RKO (cell line): ENCODE results near the gene SLC44A3.

ENCODE experiments used
- DNase-seq: peaks from one replicate; pipeline ENCODE4 v3.0.0-alpha.2; 2016; ENCODE audit warnings: low spot score

The SLC44A3 gene

DNA sequence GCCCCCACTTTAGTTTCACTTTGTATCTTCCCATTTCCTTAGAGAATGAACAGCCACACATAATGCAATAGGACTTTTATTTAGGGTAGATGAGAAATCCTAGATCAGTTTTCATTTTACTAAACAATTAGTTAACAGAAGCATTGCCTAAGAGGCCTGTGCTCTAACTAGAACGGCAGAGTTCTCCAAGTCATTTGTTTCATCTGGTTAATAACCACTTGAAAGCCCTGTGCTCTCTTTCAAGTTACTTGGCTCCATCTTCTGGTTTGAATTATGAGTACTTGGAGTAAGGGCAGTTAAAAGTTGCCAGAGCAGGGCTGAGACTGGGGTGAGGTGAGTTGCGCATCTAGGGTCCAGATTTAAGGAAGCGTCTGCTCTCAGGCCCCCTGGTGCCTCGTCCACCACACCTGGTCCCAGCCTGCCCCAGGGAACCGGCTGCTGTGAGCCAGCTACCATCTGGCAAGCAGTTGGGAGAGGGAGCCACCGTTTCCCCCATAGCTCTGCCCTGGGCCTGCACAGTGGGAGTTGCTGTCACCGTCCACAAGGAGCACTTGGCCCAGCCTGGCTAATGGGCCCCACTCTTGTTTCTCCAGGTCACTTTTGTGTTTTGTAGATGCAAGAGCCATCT lies 18.1 kb upstream of the SLC44A3 start:
- peak; percentile 85 for DNase-seq

GRCh38 chr1:94803106-94803505 lies 17.1 kb upstream of the SLC44A3 start:
- DNase-seq, result no peak

DNA sequence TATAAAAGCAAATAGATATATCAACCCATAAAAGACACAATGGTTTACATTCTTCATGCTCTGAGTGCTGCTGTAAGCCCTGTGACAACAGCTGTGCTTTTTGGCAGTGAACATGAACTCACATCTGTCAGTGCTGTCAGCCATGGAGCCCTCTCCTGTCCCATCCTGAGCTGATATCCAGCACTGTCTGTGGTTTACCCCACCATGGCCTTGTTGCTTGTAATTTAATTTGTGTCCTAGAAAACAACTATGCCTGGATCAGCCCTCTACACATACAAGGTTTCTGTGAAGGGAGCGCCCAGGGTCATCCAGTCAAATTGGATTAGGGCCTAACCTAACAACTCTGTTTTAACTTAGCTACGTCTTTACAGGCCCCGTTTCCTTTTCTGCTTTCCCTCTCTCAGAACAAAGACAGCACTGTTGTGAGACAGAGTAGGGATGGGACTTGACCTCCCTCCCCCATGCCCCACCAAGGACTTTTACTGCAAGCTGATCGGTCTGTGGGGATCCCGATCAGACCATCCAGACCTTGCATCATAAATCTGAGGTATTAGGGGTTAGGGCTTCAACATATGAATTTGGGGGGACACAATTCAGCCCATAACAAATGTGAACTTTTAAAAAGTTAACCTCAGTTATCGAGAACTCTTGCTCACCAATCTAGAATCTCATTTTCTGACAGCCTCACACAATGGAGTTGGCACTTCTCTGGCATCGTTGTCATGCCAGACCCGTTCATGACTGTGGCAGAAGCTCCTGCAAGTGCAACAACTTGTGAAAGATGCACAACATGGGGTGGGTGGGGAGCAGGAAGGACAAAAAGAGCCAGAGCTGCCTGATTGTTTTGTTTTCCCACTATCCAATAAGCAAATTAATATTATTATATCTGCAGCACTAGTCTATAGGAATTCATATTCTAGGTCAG lies 16.4 kb upstream of the SLC44A3 start:
- DNase-seq, result no peak

GRCh38 chr1:94804442-94804837 lies 15.7 kb upstream of the SLC44A3 start:
- no peak for DNase-seq

GRCh38 chr1:94805912-94806311 lies 14.2 kb upstream of the SLC44A3 start:
- DNase-seq, result peak; percentile 59

DNA sequence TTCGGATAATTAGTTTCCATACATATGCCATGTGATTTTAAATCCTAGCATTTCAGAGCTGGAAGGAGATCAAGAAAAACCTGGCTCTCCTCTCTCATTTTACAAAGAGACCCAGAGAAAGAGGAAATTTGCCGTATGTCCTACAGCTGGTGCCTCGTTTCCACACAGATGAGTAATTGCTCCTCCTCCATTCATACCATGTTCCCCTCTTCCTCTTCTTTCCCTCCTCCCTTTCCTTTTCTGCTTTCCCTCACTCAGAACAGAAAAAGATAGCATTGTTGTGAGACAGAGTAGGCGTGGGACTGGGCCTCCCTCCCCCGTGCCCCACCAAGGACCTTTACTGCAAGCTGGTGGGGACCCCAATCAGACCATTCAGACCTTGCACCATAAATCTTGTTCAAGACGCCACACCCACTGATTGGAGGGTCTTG lies 13.7 kb upstream of the SLC44A3 start:
- no peak for DNase-seq

DNA sequence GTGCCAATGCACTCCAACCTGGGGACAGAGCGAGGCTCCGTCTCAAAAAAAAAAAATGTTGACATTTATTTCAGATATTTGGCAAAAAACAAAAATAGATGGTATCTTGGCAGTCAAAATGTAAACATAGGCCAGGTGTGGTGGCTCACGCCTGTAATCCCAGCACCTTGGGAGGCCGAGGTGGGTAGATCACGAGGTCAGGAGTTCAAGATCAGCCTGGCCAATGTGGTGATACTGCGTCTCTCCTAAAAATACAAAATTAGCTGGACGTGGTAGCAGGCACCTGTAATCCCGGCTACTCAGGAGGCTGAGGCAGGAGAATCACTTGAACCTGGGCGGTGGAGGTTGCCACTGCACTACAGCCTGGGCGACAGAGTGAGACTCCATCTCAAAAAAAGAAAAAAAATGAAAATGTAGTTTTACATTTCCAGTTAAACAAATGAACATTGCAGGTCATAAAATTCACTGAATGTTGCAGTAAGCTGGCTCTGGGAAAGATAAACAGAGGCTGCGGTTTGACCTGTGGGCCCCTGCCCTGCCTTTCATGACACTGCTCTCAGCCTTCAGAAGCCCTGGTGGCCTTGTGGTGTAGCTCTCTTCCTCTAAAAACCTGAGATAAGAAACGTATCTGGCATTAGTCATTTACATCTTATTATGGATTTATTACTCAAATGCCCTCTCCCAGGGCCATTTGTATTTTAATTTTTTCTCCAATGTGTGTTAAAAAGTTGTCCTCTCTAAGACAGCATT lies 12.2 kb upstream of the SLC44A3 start:
- DNase-seq, result no peak

GRCh38 chr1:94808669-94809068 lies 11.5 kb upstream of the SLC44A3 start:
- no peak for DNase-seq

- no peak for DNase-seq
Measured at GRCh38 chr1:94812985-94813384, 7.2 kb upstream of the SLC44A3 start.

GRCh38 chr1:94816030-94816429 lies 4.1 kb upstream of the SLC44A3 start:
- no peak for DNase-seq

GRCh38 chr1:94817712-94818111 lies 2.4 kb upstream of the SLC44A3 start:
- DNase-seq, result no peak

DNA sequence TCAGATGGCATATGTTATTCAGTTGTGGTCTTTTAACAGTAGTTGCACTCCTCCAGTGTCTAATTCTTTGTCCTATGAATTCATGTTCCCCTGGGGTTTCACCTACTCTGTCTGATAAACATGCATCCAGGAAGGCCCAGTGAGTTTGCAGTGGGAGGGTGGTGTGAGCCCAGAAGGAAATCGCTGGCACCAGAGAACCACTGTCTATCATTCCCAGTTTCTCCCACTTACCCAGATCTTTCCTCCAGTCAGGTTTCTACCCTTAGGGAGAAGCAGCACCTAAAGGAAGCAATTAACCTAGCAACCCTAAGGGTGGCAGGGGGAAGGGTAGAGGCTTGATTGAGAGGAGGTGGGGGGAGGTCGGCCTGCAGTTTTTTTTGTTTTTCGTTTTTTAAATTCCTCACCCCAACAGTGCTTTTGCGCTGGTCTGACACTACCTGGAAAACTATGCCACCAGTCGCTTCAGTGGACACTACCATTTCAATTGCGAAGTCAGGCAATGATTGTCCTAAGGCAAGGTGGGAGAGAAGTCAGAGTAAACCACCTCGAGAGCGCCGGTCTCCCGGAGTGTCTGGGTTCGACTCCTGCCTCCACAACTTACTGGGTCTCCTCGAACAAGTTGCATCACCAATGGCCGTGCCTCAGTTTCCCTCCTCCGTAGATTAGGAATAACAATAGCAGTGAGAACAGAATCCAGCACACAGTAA lies 766 bp upstream of the SLC44A3 start:
- no peak for DNase-seq

DNA sequence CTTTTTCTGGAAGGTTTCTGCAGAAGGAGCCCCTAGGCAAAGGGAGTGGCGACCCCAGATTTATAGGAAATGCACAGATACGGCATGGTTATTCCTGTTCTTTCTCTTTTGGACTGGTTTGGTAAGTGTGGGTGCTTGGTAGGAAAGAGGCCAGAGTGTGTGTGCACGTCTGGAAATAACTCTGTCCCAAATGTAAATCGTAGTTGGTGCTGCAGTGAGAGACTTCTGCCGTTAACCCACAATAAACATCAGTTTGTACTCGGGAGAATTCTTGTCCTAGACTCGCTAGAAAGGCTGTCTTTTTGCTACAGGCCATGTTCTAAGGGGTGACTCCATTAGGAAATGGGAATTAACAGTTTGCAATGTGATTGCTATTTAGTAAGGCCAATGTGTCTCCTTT lies 779 bp downstream of the SLC44A3 start:
- no peak for DNase-seq

GRCh38 chr1:94821636-94822305 lies 1.6 kb downstream of the SLC44A3 start:
- no peak for DNase-seq

- DNase-seq, result no peak
Measured at GRCh38 chr1:94823116-94823515, 3.0 kb downstream of the SLC44A3 start.

- no peak for DNase-seq
Measured at GRCh38 chr1:94825936-94826335, 5.8 kb downstream of the SLC44A3 start.

DNA sequence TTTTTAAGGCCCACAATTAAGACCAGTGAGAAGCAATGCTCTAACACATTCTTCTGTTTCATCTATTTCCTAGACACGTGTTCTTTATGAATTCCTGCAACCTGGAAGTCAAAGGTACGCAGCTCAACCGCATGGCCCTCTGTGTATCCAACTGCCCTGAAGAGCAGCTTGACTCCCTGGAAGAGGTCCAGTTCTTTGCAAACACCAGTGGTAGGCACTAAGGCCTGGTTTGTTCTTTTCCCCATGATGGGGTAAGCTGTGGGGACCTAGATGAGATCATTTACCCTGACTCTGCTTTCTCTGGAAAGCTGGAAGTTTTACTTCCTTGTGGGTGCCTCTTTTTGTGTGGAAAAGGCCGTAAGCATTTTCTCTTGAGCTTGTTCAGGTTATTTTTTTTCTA lies 7.3 kb downstream of the SLC44A3 start:
- no peak for DNase-seq

GRCh38 chr1:94828251-94828650 lies 8.1 kb downstream of the SLC44A3 start:
- DNase-seq, result no peak

DNA sequence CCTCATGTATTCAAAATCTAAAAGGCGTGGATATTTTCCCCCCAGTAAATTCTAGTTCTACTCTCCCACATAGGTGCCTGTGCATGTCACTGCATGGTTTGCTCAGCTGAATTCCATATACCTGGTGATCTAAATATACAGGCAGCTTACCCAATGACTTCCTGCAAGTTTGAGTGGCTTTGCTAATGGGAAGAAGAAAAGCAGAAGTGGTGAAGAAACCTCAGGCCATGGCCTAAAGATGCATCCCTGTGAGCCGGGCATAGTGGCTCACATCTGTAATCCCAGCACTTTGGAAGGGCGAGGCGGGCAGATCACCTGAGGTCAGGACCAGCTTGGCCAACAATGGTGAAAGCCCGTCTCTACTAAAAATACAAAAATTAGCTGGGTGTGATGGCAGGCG lies 11.5 kb downstream of the SLC44A3 start:
- DNase-seq, result no peak

DNA sequence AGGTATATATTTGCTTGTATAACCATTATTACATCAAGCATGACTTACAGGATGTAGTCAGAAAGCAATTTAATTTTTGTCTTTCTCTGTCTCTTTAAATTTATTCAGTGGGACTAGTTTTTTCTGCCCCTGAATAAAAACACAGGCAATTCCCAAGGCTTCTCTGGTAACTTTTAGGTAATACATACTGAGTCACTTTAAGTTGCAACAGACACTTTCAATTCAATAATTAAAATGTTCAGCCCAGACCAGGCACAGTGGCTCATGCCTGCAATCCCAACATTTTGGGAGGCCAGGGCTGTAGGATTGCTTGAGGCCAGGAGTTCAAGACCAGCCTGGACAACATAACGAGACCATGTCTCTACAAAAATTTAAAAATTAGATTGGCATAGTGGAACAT lies 12.3 kb downstream of the SLC44A3 start:
- no peak for DNase-seq

GRCh38 chr1:94832931-94833585 lies 12.9 kb downstream of the SLC44A3 start:
- DNase-seq, result no peak
